RPMI7951 (cell line): ENCODE data around the gene LRRC59. TPM values are rescaled to one million over a fixed set of nuclear protein-coding genes. Genes with fewer than 3 reads are reported as not detected.

Source experiments
- DNase-seq: peaks from one replicate; pipeline ENCODE4 v3.0.0-alpha.2; 2012; ENCODE audit warnings: low read depth
- total RNA-seq: library from RNA; depleted of rRNA; stranded (reverse); fragments of >200 nt; shearing (Covaris generic); gene quantifications from 2 replicates; pipeline ENCODE4 v1.2.3, GENCODE V29; 2014

LRRC59 gene
- total RNA-seq, 1 experiment from 2014 or later, result 141 TPM

GRCh38 chr17:50362661-50363060 is 34.7 kb downstream of the LRRC59 start:
- DNase-seq, result no peak

- DNase-seq, result peak; percentile 53
These were observed 35.5 kb downstream of the LRRC59 start for GRCh38 chr17:50361561-50362480.

GRCh38 chr17:50360486-50361115 is 36.7 kb downstream of the LRRC59 start:
- no peak for DNase-seq

- no peak for DNase-seq
These were observed 37.3 kb downstream of the LRRC59 start for GRCh38 chr17:50359998-50360461.

GRCh38 chr17:50359005-50359699 is 38.2 kb downstream of the LRRC59 start:
- no peak for DNase-seq

- no peak for DNase-seq
These were observed 39.1 kb downstream of the LRRC59 start for GRCh38 chr17:50358177-50358576.

GRCh38 chr17:50356892-50357510 is 40.3 kb downstream of the LRRC59 start:
- DNase-seq, result no peak

- no peak for DNase-seq
These were observed 40.9 kb downstream of the LRRC59 start for GRCh38 chr17:50356418-50356817.

- DNase-seq, result no peak
These were observed 41.5 kb downstream of the LRRC59 start for GRCh38 chr17:50355701-50356341.

GRCh38 chr17:50355336-50355700 is 42.0 kb downstream of the LRRC59 start:
- no peak for DNase-seq

- DNase-seq, result no peak
These were observed 42.5 kb downstream of the LRRC59 start for GRCh38 chr17:50354776-50355175.

GRCh38 chr17:50354198-50354597 is 43.1 kb downstream of the LRRC59 start:
- no peak for DNase-seq

GRCh38 chr17:50353600-50354195 is 43.6 kb downstream of the LRRC59 start:
- no peak for DNase-seq

- DNase-seq, result no peak
These were observed 44.4 kb downstream of the LRRC59 start for GRCh38 chr17:50352693-50353599.

GRCh38 chr17:50352072-50352692 is 45.1 kb downstream of the LRRC59 start:
- DNase-seq, result peak; percentile 20

- no peak for DNase-seq
These were observed 46.6 kb downstream of the LRRC59 start for GRCh38 chr17:50350733-50351132.

- DNase-seq, result no peak
These were observed 48.1 kb downstream of the LRRC59 start for GRCh38 chr17:50349243-50349600.

- peak; percentile 14 for DNase-seq
These were observed 48.6 kb downstream of the LRRC59 start for GRCh38 chr17:50348522-50349242.

- no peak for DNase-seq
These were observed 49.4 kb downstream of the LRRC59 start for GRCh38 chr17:50347894-50348291.
